Measurements from ENCODE around the gene FAM229A. TPM values are rescaled to one million over a fixed set of nuclear protein-coding genes. Genes with fewer than 3 reads are reported as not detected.

FAM229A gene
- total and polyA plus RNA-seq, 10 donors: 10.5 to 27.6 (median 14.0) TPM

DNA sequence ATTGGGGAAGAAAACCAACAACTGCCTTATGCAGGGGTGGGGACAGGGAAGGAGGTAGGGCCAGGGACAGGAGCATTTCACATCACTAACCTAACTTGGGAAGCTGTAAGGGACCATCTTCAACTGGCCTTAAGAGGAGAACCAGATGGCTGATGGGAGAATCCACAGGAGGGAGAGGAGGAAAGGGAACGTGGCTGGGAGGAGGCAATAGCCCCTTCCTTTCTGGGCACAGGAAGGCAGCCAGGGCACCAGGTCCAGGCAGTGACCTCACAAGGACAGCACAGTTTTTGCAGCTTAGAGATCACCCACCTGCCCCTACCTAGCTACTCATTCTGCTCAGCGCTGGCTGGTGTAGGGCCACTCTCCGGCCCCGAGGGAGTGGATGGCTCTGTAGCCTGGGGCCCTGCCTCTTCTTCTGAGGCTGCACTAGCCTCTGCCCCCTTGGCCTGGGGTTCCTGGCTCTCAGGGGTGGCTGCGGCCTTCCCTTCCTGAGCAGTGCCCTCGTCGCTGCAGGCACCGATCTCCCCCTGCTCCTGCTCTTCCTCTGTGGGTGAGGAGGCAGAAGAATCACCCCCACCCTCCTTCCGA, 27.9 kb downstream of the FAM229A start:
- peaks cover 37 to 72% (median 56%) of the 10 kb centered on the region in 6 donors for H3K4me1 ChIP-seq
- peak; percentile 80 for DNase-seq
- peak overlapping the region in 6 of 8 donors; percentile 26 to 91 (median 88) for H3K27ac ChIP-seq
- TF ChIP-seq POLR2AphosphoS5 (IDR thresholded peaks at IDR 0.05) (peak in 1 of 3 donors; percentile 19), POLR2A (IDR thresholded peaks at IDR 0.05) (no peak)
- peaks cover 0 to 52% (median 39%) of the 10 kb centered on the region in 6 donors for H3K36me3 ChIP-seq
- H3K27me3 ChIP-seq (replicated peaks in 1 of 7): peaks cover 0 to 4% (median 0%) of the 10 kb centered on the region in 7 donors
- peak overlapping the region; percentile 54 to 87 (median 71) for H3K4me3 ChIP-seq
- intact Hi-C loops (cut with DNase I; ENCODE audit: low total_unique reads): no loop called here
- 27 to 45% (median 34%) methylated on average over 9 of the region's 9 CpGs for WGBS, 5 donors
- H3K9me3 ChIP-seq: no peaks in the 10 kb centered on the region

DNA sequence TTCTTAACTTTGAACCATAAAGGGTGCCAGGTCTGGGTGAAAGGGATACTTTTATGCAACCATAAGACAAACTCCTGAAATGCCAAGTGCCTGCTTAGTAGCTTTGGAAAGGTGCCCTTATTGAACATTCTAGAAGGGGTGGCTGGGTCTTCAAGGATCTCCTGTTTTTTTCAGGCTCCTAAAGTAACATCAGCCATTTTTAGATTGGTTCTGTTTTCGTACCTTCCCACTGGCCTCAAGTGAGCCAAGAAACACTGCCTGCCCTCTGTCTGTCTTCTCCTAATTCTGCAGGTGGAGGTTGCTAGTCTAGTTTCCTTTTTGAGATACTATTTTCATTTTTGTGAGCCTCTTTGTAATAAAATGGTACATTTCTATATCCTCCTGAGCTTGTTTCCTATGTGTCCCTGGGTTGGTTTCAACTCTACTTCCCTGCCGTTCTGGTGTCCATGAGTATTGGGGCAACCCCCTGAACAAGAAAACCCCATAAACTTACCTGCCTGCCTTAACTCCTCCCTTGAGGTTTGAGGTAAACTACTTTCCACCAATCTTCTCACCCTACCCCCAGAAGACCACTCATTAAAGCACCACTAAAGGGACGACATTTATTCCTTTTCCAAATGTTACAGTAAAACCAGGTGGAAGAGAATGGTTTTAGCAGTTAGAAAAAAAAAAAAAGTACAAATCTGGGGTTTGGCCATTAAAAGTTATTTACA, 28.9 kb downstream of the FAM229A start:
- peaks cover 35 to 62% (median 47%) of the 10 kb centered on the region in 6 donors for H3K4me1 ChIP-seq
- peaks cover 3 to 62% (median 49%) of the 10 kb centered on the region in 6 donors for H3K36me3 ChIP-seq
- DNase-seq: no peak
- peak overlapping the region in 3 of 8 donors; percentile 22 to 91 (median 90) for H3K27ac ChIP-seq
- WGBS, 5 donors: 69 to 81% (median 74%) methylated on average over 3 of the region's 3 CpGs
- no peak overlapping the region for H3K4me3 ChIP-seq
- no peak for TF ChIP-seq POLR2A (IDR thresholded peaks at IDR 0.05)
- TF ChIP-seq, protein P1, sequence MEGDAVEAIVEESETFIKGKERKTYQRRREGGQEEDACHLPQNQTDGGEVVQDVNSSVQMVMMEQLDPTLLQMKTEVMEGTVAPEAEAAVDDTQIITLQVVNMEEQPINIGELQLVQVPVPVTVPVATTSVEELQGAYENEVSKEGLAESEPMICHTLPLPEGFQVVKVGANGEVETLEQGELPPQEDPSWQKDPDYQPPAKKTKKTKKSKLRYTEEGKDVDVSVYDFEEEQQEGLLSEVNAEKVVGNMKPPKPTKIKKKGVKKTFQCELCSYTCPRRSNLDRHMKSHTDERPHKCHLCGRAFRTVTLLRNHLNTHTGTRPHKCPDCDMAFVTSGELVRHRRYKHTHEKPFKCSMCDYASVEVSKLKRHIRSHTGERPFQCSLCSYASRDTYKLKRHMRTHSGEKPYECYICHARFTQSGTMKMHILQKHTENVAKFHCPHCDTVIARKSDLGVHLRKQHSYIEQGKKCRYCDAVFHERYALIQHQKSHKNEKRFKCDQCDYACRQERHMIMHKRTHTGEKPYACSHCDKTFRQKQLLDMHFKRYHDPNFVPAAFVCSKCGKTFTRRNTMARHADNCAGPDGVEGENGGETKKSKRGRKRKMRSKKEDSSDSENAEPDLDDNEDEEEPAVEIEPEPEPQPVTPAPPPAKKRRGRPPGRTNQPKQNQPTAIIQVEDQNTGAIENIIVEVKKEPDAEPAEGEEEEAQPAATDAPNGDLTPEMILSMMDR (IDR thresholded peaks at IDR 0.05 in 8 of 11, conservative IDR thresholded peaks at IDR 0.05 in 3 of 11): no peak
- TF ChIP-seq POLR2AphosphoS5 (IDR thresholded peaks at IDR 0.05): no peak
- intact Hi-C loops (cut with DNase I; ENCODE audit: low total_unique reads): no loop called here
- H3K27me3 ChIP-seq (replicated peaks in 1 of 7): peaks cover 0 to 4% (median 0%) of the 10 kb centered on the region in 7 donors
- no peaks in the 10 kb centered on the region for H3K9me3 ChIP-seq

DNA sequence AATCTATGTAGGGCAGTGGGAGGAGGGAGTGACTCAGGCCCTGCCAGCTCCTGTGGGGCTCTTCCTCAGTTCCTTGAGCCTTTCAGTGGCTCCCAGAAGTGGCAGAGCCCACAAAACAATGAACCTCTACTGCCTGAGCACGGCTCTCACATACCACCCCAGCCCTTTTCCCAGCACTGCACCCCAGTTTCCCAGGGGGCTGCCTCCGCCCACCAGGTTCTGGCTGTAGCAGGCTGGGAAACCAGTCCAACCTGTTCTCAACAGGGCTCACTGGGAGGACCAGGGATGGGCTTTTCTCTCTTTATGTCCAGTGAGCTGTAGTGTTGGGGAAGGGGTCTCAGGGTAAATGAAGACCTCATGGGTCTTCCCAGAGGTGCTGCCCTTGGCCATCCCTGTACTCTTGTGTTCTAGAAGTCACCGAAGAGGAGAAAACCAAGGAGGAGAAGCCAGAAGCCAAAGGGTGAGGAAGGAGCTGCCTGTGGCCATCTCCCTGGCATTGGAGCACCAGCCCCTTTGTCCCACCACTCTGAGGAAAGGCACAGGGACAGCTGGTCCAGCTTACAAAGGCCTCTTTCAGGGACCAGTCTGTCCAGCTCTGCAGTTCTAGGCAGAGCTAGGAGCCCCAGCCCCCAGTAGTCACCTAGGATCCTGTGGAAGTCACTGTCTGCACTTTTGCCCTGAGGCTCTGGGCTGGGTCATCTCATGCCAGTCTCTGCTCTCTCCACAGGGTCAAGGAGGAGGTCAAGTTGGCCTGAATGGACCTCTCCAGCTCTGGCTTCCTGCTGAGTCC, 29.8 kb downstream of the FAM229A start:
- WGBS, 5 donors: 70 to 90% (median 86%) methylated on average over 1 to 3 of the region's 3 CpGs
- no peak for DNase-seq
- Histone ChIP-seq H3K4me3 (no peak overlapping the region), H3K4me1 (peaks cover 25 to 53% (median 38%) of the 10 kb centered on the region in 6 donors), H3K9me3 (no peaks in the 10 kb centered on the region), H3K27ac (peak overlapping the region in 4 of 8 donors; percentile 4 to 91 (median 22)), H3K36me3 (peaks cover 3 to 71% (median 55%) of the 10 kb centered on the region in 6 donors), H3K27me3 (replicated peaks in 1 of 7) (peaks cover 0 to 4% (median 0%) of the 10 kb centered on the region in 7 donors)
- TF ChIP-seq, protein P1 (IDR thresholded peaks at IDR 0.05 in 8 of 11, conservative IDR thresholded peaks at IDR 0.05 in 3 of 11): no peak
- TF ChIP-seq POLR2AphosphoS5 (IDR thresholded peaks at IDR 0.05) (peak in 1 of 3 donors; percentile 4), POLR2A (IDR thresholded peaks at IDR 0.05) (no peak)
- intact Hi-C loops (cut with DNase I; ENCODE audit: low total_unique reads): no loop called here

DNA sequence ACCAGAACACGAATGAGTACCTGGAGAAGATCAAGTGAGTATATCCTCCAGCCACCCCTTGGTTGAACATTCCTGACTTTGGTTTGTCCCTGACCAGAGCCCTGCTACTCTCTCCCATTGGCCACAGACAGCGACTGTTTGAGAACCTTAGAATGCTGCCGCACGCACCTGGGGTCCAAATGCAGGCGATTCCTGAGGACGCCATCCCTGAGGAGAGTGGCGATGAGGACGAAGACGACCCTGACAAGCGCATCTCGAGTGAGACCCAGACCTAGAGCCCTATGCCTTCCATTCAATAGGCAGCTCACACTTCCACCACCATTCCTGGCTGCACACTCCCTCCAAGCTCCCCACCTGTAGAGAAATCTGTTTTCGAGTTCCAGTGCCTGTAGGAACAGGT, 30.7 kb downstream of the FAM229A start:
- H3K36me3 ChIP-seq: peaks cover 3 to 80% (median 65%) of the 10 kb centered on the region in 6 donors
- no peak overlapping the region for H3K27ac ChIP-seq
- intact Hi-C loops (cut with DNase I; ENCODE audit: low total_unique reads): no loop called here
- no peak overlapping the region for H3K4me3 ChIP-seq
- peaks cover 16 to 43% (median 28%) of the 10 kb centered on the region in 6 donors for H3K4me1 ChIP-seq
- H3K9me3 ChIP-seq: no peaks in the 10 kb centered on the region
- peaks cover 0 to 4% (median 0%) of the 10 kb centered on the region in 7 donors for H3K27me3 ChIP-seq (replicated peaks in 1 of 7)
- 92 to 98% (median 95%) methylated on average over 9 to 12 of the region's 12 CpGs for WGBS, 5 donors
- TF ChIP-seq, protein P1 (IDR thresholded peaks at IDR 0.05 in 8 of 11, conservative IDR thresholded peaks at IDR 0.05 in 3 of 11): no peak
- TF ChIP-seq POLR2AphosphoS5 (IDR thresholded peaks at IDR 0.05): peak in 2 of 3 donors; percentile 16 to 28
- DNase-seq: no peak

Measured in spleen (tissue), 11 donors.